SK-N-DZ (cell line): Measurements from ENCODE around the gene CNPY1.

Source experiments
- DNase-seq: peaks from one replicate; pipeline ENCODE4 v3.0.0-alpha.2; 2015; ENCODE audit warnings: low spot score

Gene CNPY1

GRCh38 chr7:155489862-155490696 lies 56.3 kb downstream of the CNPY1 start:
- no peak for DNase-seq

- no peak for DNase-seq
These were observed 57.1 kb downstream of the CNPY1 start for GRCh38 chr7:155489158-155489840.

DNA sequence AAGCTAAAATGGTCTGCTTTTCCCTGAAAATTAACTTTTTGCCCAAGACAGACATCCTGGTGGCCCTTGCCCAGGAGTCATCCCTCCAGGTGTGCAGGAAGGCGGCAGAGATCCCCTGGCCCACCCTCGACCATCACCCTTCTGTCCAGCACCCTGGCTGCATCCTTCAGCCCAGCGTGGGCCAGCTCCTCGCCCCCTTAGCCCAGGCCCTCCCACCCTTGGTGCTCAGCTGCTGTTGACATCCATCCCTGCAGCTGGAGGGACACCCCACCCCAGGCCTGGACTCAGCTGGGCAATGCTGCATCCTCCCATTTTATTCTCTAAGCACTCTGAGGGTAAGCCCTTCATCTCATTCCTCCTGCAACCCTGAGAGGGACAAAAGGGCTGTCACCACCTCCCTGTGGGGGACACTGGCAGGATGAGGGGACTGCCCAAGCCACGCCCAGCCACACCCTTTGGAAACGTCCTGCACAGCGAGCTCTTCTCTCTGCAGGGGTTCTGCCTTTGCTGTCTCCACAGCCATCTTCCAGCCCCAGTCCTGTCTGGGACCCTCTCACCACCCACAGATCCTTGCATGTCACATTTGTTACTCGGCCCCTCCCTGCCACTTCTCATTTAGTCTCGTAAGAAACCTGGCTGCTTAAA lies 57.8 kb downstream of the CNPY1 start:
- no peak for DNase-seq

DNA sequence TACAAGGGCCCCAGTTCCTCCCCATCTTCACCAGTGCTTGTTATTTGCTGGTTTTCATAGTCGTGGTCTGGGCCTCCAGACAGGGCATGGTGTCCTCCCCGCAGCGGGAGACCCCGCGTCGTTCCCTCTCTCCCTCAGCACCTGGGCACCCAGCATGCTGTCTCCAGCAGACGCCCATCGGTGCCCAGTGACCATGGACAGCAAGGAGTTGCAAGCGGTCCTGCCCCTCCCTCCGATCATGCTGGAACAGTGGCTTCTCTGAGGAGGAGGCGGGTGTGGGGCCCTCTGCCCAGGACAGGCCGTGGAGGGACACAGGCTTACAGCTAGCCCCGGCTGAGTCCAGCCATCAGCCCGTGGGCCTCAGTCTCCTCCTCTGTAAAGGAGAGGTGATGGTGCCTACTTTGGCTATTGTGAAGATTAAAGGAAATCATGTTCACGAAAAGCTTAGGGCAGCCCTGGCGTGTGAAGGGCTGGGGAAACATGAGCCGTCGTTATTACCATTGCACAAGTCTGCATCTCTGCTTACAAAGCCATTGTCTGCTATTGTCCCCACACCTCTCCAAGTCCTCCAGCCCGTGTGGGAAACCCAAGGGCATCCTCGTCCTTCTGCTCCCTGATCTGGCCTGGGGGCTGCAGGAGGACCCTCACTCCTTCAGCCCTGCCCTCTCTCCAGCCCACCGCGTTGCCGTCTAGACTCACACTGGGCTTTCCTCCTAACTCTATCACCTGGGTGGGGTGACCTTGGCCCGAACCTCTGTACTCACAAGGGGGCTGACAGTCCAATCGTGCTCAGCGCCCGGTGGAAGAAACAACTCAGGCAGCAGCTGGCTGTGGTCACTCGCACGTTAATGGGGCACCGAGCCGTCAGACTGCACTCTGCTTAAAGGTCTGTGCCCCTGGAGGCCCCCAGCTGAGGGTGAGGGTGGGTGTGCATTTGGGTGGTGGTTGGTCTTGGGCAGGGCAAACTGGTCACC lies 58.6 kb downstream of the CNPY1 start:
- DNase-seq, result no peak

GRCh38 chr7:155486783-155487508 lies 59.4 kb downstream of the CNPY1 start:
- no peak for DNase-seq

- DNase-seq, result no peak
These were observed 61.6 kb downstream of the CNPY1 start for GRCh38 chr7:155484483-155485399.

DNA sequence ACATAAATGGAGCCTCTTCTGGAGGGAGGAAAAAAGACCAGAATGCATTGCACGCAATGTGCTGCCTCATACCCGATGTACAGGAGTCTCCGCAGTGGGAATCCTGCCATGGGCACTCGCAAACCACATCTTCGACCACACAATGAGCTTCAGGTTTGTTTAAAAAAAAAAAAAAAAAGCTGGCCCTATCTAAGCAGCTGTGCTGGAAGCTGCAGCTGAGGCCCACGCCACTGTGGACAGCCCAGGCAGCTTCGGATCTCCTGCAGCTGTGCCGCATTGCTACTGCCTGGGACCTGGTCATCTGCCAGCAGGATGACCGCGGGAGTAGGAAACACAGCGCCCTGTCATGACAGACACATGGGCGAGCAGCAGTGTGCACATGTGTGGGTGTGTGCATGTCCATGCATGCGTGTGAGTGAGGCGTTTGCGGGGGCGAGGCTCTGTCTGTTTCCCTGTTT lies 62.5 kb downstream of the CNPY1 start:
- DNase-seq, result no peak

DNA sequence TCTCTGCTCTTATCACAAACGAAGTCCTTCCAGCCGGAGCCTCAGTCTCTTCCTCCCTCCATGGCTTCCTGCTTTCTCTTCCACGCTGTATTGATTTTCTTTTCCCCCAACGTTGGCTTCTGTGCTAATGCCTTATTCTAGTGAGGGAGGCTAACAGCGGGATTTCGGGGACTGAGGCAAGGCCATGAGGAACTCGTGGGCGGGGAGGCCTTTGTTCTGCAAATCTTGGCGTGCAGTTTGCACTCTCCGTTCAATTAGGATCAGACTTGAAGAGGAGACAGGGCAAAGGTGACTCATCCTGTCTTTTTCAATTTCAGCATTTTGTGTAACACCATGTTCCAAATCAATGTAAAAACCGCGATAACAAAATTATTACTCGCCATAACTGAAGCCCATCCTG lies 63.1 kb downstream of the CNPY1 start:
- DNase-seq, result no peak

DNA sequence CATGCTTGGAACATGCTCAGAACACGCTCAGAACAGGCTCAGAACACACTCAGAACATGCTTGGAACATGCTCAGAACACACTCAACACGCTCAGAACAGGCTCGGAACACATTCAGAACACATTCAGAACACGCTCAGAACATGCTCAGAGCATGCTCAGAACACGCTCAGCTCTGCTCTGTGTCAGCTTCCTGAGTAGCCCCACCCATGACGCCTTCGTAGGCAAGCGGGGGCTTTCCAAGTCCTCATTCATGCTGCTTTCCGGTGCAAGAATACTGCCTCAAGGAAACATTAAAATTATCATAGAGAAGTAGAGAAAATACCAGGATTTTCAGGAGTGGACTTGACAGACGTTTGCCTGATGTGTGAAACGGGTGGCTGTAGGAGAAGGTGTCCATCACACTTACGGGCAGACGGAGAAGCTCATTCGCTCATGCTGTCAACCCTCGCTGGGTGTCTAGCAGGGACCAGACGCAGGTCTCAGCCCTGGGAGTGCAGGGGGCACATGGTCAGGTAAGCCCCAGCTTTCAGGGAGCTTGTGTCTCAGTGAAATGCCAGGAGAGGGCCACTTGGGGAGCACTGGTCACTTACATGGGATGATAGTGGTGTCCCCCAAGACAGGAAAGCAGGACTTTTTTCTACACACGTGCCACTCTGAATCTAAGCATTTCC lies 63.7 kb downstream of the CNPY1 start:
- no peak for DNase-seq

DNA sequence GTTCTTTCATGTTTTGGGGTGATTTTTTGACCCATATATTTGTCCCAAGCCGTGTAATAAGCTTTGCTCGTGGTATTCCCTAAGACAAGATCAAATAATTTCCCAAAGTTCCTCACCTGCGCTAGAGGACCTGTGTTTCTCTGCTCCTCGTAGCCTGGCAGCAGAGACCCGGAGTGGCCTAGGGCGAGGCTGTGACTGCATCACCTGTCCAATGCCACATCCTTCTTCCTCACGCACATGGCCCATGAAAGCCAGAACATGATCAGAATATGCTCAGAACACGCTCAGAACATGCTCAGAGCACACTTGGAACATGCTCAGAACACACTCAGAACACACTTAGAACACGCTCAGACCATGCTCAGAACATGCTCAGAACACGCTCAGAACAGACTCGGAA lies 64.6 kb downstream of the CNPY1 start:
- no peak for DNase-seq

DNA sequence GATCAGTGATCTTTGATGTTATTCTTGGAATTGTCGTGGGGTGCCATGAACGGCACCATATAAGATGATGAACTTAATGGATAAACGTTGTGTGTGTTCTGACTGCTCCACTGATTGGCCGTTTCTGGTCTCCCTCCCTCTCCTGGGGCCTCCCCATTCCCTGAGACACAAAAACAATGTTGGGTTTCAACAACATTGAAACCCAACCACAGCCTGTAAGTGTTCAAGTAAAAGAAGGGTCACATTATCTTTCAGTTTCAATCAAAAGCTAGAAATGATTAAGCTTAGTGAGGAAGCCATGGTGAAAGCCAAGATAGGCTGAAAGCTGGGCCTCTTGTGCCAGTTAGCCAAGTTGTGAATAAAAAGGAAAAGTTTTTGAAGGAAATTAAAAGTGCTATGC lies 68.9 kb downstream of the CNPY1 start:
- no peak for DNase-seq

- DNase-seq, result no peak
These were observed 74.6 kb downstream of the CNPY1 start for GRCh38 chr7:155471718-155472117.

DNA sequence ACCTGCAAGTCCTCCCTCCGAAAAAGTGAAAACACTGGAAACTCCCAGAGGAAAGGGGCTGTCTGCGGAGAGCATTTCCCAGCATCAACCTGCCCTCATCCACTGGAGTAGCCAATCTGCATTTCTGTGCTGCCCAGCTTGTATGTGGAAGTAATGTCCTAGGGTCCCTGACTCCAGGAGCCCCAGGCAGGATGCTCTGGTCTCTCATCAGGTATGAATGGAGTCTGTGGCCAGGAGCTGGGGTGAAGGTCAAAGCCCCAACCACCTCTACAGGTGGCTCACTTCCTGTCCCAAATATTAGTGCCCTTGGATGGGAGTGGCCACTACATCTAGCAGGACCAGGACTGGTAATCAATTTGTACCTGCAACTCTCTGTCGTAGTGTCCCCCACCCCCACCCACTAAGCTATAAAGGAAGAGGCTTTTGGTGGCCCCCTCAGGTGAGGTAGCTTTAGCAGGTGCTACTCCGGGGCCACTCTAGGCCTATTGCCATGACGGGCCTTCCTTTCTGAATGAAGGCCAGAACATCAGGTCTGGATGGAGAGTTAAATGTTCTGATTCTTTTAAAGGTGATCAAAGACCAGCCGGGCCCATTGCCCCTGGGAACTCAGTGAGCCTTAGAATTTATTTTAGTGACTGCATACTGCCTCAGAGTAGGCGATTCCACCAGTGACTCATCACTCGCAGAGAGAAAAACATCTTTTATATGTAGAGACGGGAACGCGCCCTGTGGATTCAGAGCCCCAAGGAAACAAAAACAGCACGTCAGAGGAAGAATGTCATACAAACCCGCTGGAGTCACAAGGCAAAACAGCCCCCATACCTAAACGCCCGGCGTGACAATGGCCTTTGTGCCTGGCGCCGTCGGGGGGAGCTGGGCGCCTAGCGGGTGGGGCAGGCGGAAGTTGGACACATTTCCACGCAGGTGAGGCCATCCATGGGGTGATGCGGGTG lies 75.4 kb downstream of the CNPY1 start:
- DNase-seq, result no peak

DNA sequence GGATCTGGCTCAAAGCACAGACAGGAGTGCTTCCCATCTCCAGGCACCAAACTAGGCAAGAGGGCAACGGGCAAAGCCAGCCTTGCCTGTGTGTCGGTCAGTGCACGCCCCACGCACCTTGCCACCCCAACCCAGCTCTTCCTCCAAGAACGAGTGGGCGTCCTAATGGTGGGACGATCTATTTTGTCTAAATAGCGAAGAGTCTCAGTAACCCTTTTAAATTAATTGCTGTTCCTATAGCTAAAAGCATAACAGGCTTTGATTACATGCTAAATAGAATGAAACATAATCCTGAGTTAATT lies 76.2 kb downstream of the CNPY1 start:
- DNase-seq, result no peak

DNA sequence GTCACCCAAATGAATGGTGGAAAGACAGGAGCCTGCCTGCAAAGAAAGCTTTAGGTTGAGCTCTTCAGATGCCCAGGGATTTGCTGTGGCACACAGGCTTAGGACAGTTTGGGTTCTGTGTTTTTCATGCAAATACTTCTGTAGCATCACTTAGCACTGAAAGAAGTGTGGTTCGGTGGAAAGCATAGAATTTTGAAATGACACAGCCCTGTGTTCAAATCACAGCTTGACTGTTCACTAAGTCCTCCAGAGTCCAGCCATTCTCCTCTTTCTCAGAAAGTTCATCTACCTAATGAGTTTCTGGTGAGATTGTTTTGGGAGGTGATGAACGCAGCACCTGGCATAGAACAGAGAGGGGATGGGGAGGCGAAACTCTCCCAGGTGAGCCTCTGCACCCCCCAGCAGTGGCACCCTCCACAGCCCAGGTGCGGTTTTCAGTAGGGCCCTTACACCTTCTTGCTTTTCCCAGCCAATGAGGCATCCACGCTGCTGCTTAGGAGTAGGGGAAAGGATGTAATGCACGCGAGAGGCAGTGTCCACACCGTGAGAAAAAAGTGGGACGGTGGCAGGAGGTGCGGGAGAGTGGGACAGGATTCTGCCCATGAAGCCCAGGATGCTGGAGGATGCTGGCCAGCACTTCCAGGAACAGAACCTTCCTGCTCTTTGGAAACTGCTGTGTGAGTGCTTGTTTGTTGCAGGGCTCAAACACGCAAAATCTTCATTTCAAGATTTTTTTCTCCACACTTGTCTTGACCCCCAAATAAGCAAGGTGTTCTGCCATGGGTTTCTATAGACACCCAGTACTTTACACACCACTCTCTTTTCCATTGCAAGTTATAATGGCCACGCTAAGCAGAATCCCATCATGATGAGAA lies 76.8 kb downstream of the CNPY1 start:
- no peak for DNase-seq

DNA sequence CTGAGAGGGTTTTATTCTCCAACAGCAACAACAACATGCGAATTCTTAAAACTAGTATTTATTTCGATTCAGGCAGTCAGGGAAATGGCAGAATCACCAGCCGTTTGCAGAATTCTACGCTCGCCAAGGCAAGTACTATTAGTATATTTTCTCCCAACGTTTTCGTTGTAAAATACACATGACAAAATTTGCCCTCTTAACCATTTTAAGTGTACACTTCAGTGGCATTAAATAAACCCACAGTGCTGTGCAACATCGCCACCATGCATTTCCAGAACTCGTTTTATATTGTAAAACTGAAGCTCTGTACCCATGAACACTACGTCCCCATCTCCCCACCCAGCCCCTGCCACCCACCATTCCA lies 77.6 kb downstream of the CNPY1 start:
- no peak for DNase-seq
